ENCODE data around the gene ATP5F1E.
"Not testable (repeated sequence)": the region's sequence is repeated elsewhere in the genome, so short reads cannot be mapped to it uniquely, and the experiment has no call there.

Gene ATP5F1E

GRCh38 chr20:59019217-59019616, 12.9 kb downstream of the ATP5F1E start, which contains the start of gene TUBB1:
Gene TUBB1 (plus strand): TSS chr20:59019429. CDS start chr20:59019523, 94 bp downstream.
- DNase-seq (ENCODE audit: low read depth) = no peak

- no peak for DNase-seq (ENCODE audit: low read depth)
These were observed 13.3 kb downstream of the ATP5F1E start for GRCh38 chr20:59018817-59019216.

- no peak for DNase-seq (ENCODE audit: low read depth)
These were observed 14.5 kb downstream of the ATP5F1E start for GRCh38 chr20:59017493-59018231.

- DNase-seq (ENCODE audit: low read depth) = peak; percentile 55
These were observed 15.2 kb downstream of the ATP5F1E start for GRCh38 chr20:59016795-59017492.

- DNase-seq (ENCODE audit: low read depth) = no peak
These were observed 16.1 kb downstream of the ATP5F1E start for GRCh38 chr20:59015812-59016711.

- no peak for DNase-seq (ENCODE audit: low read depth)
These were observed 16.7 kb downstream of the ATP5F1E start for GRCh38 chr20:59015411-59015810.

- DNase-seq (ENCODE audit: low read depth) = no peak
These were observed 17.3 kb downstream of the ATP5F1E start for GRCh38 chr20:59014680-59015389.

GRCh38 chr20:59013959-59014608, 18.1 kb downstream of the ATP5F1E start:
- peak; percentile 36 for DNase-seq (ENCODE audit: low read depth)

GRCh38 chr20:59013031-59013951, 18.8 kb downstream of the ATP5F1E start:
- DNase-seq (ENCODE audit: low read depth) = no peak

GRCh38 chr20:59011874-59012157, 20.3 kb downstream of the ATP5F1E start:
- DNase-seq (ENCODE audit: low read depth) = not testable (repeated sequence)

- peak; percentile 87 for DNase-seq (ENCODE audit: low read depth)
These were observed 20.9 kb downstream of the ATP5F1E start for GRCh38 chr20:59010995-59011873.

- no peak for DNase-seq (ENCODE audit: low read depth)
These were observed 21.7 kb downstream of the ATP5F1E start for GRCh38 chr20:59010321-59010994.

GRCh38 chr20:59008715-59009336, 23.3 kb downstream of the ATP5F1E start:
- no peak for DNase-seq (ENCODE audit: low read depth)

- no peak for DNase-seq (ENCODE audit: low read depth)
These were observed 24.2 kb downstream of the ATP5F1E start for GRCh38 chr20:59007665-59008511.

- peak; percentile 17 for DNase-seq (ENCODE audit: low read depth)
These were observed 25.1 kb downstream of the ATP5F1E start, which contains the start of gene CTSZ for GRCh38 chr20:59006864-59007664. Gene CTSZ (minus strand): TSS chr20:59007254. CDS start chr20:59007128, 126 bp downstream.

GRCh38 chr20:59006167-59006863, 25.8 kb downstream of the ATP5F1E start:
- DNase-seq (ENCODE audit: low read depth) = no peak
